Measurements from ENCODE around the gene PTPRN2.
"Not testable (repeated sequence)": the region's sequence is repeated elsewhere in the genome, so short reads cannot be mapped to it uniquely, and the experiment has no call there.

PTPRN2 gene

GRCh38 chr7:158345731-158346130, 241.9 kb downstream of the PTPRN2 start:
- TF ChIP-seq CTCF (IDR thresholded peaks at IDR 0.05) = no peak
- TF ChIP-seq ZFX (IDR thresholded peaks at IDR 0.05; ENCODE audit: borderline replicate concordance) = no peak
- H3K27ac ChIP-seq = no peak overlapping the region

- H3K27ac ChIP-seq = no peak overlapping the region
- TF ChIP-seq ZFX (IDR thresholded peaks at IDR 0.05; ENCODE audit: borderline replicate concordance) (no peak), CTCF (IDR thresholded peaks at IDR 0.05) (no peak)
These were observed 242.8 kb downstream of the PTPRN2 start for GRCh38 chr7:158344706-158345300.

GRCh38 chr7:158343936-158344455, 243.6 kb downstream of the PTPRN2 start:
- H3K27ac ChIP-seq = no peak overlapping the region
- TF ChIP-seq ZFX (IDR thresholded peaks at IDR 0.05; ENCODE audit: borderline replicate concordance) (no peak), CTCF (IDR thresholded peaks at IDR 0.05) (no peak)

GRCh38 chr7:158343526-158343925, 244.1 kb downstream of the PTPRN2 start:
- no peak overlapping the region for H3K27ac ChIP-seq
- no peak for TF ChIP-seq CTCF (IDR thresholded peaks at IDR 0.05)
- no peak for TF ChIP-seq ZFX (IDR thresholded peaks at IDR 0.05; ENCODE audit: borderline replicate concordance)

- H3K27ac ChIP-seq = not testable (repeated sequence)
These were observed 246.5 kb downstream of the PTPRN2 start for GRCh38 chr7:158341097-158341496.

- H3K27ac ChIP-seq = not testable (repeated sequence)
These were observed 250.7 kb downstream of the PTPRN2 start for GRCh38 chr7:158336952-158337351.

- H3K27ac ChIP-seq = not testable (repeated sequence)
These were observed 255.1 kb downstream of the PTPRN2 start for GRCh38 chr7:158332516-158332915.

GRCh38 chr7:158331826-158332450, 255.7 kb downstream of the PTPRN2 start:
- not testable (repeated sequence) for H3K27ac ChIP-seq

GRCh38 chr7:158329686-158330085, 257.9 kb downstream of the PTPRN2 start:
- no peak overlapping the region for H3K27ac ChIP-seq
- no peak for TF ChIP-seq ZFX (IDR thresholded peaks at IDR 0.05; ENCODE audit: borderline replicate concordance)

- no peak overlapping the region for H3K27ac ChIP-seq
These were observed 258.5 kb downstream of the PTPRN2 start for GRCh38 chr7:158329014-158329610.

More at GRCh38 chr7:158329014-158329610, 258.5 kb downstream of the PTPRN2 start:
- TF ChIP-seq CTCF (IDR thresholded peaks at IDR 0.05) (no peak), ZFX (IDR thresholded peaks at IDR 0.05; ENCODE audit: borderline replicate concordance) (no peak)
